SK-N-SH (cell line): Measurements from ENCODE around the gene ABHD2. TPM values are rescaled to one million over a fixed set of nuclear protein-coding genes. Genes with fewer than 3 reads are reported as not detected.

Source experiments
- CTCF ChIA-PET: fragments of 300-600, 350-600 bp; formaldehyde crosslinking; extraction: SDS; loops from one replicate; lab custom pipeline; 2021; lab: Yijun Ruan, JAX
- POLR2A ChIA-PET: fragments of 350-600 bp; sonication (Branson Sonifier 250); formaldehyde crosslinking; extraction: SDS; loops from one replicate; lab custom pipeline; 2020; ENCODE audit warnings: antibody characterized with exemption, inconsistent platforms; lab: Yijun Ruan, JAX
- DNase-seq: peaks from one replicate; pipeline ENCODE4 v3.0.0; 2012
- H2AFZ ChIP-seq: fragments of 200-600 bp; sonication (generic); 2 replicates; pipeline ENCODE4 v1.8.1; 2016; ENCODE audit warnings: antibody characterized with exemption, mild to moderate bottlenecking, low read depth
- H3F3A ChIP-seq: fragments of 200-600 bp; sonication (generic); replicated peaks from 2 replicates; pipeline ENCODE3; 2016; ENCODE audit warnings: antibody characterized with exemption, mild to moderate bottlenecking; ENCODE audit not compliant: insufficient read depth
- H3K27ac ChIP-seq, 2 experiments: fragments of 200-500 bp in 1 of 2; fragments of 200-600 bp in 1 of 2; sonication (Bioruptor generic) in 1 of 2; sonication (generic), shearing (Covaris generic) in 1 of 2; 2 replicates each; pipeline versions ENCODE4 v1.5.1 to v1.6.1; 2014 to 2016; ENCODE audit warnings: low read depth in 2 of 2, inconsistent platforms in 1 of 2, low read length in 1 of 2, mild to moderate bottlenecking in 1 of 2, mixed read lengths in 1 of 2
- H3K27me3 ChIP-seq: fragments of 200-600 bp; sonication (generic), shearing (Covaris generic); 2 replicates; pipeline ENCODE4 v1.6.1; 2016; ENCODE audit warnings: mixed run types; ENCODE audit not compliant: insufficient read depth
- H3K36me3 ChIP-seq, 2 experiments: fragments of 200-500 bp in 1 of 2; fragments of 200-600 bp in 1 of 2; sonication (Bioruptor generic) in 1 of 2; sonication (generic) in 1 of 2; replicated peaks in 1 of 2; 2 replicates each; pipeline versions ENCODE3 to v1.5.1; 2014 to 2016; ENCODE audit warnings: low read length in 1 of 2, mild to moderate bottlenecking in 1 of 2; ENCODE audit not compliant: insufficient read depth in 2 of 2, control insufficient read depth in 1 of 2
- H3K4me1 ChIP-seq, 2 experiments: fragments of 200-500 bp in 1 of 2; fragments of 200-600 bp in 1 of 2; sonication (Bioruptor generic) in 1 of 2; sonication (generic), shearing (Covaris generic) in 1 of 2; 2 replicates each; pipeline versions ENCODE4 v1.5.1 to v1.6.1; 2014 to 2016; ENCODE audit warnings: low read depth in 1 of 2, low read length in 1 of 2, mixed run types in 1 of 2; ENCODE audit not compliant: insufficient read depth in 2 of 2, control insufficient read depth in 1 of 2
- H3K4me2 ChIP-seq: fragments of 200-600 bp; sonication (generic), shearing (Covaris generic); 2 replicates; pipeline ENCODE4 v1.6.1; 2017; ENCODE audit warnings: mixed run types
- H3K4me3 ChIP-seq, 2 experiments: fragments of 200-500 bp in 1 of 2; fragments of 200-600 bp in 1 of 2; sonication (Bioruptor generic) in 1 of 2; sonication (generic), shearing (Covaris generic) in 1 of 2; 2 replicates each; pipeline versions ENCODE4 v1.5.1 to v1.8.1; 2014 to 2016; ENCODE audit warnings: low read depth in 2 of 2, inconsistent platforms in 1 of 2, low read length in 1 of 2, mild to moderate bottlenecking in 1 of 2, mixed read lengths in 1 of 2, moderate library complexity in 1 of 2
- H3K79me2 ChIP-seq: fragments of 200-600 bp; sonication (generic); 2 replicates; pipeline ENCODE4 v1.8.1; 2017; ENCODE audit warnings: mild to moderate bottlenecking; ENCODE audit not compliant: insufficient read depth
- H3K9ac ChIP-seq: fragments of 200-600 bp; sonication (generic); 2 replicates; pipeline ENCODE4 v1.6.1; 2017; ENCODE audit warnings: mixed run types
- H3K9me2 ChIP-seq: fragments of 200-600 bp; sonication (generic); 2 replicates; pipeline ENCODE4 v1.6.1; 2017; ENCODE audit warnings: mixed run types
- H3K9me3 ChIP-seq: fragments of 200-600 bp; sonication (generic); 2 replicates; pipeline ENCODE4 v1.6.1; 2017; ENCODE audit warnings: mixed run types, mild to moderate bottlenecking, moderate library complexity
- H4K20me1 ChIP-seq: fragments of 200-600 bp; sonication (generic); 2 replicates; pipeline ENCODE4 v1.6.1; 2017; ENCODE audit warnings: mild to moderate bottlenecking, mixed run types; ENCODE audit not compliant: insufficient read depth
- CHD2 ChIP-seq: fragments of 150-350 bp; IDR thresholded peaks from 2 replicates; pipeline ENCODE4 v1.6.1; 2018; ENCODE audit warnings: low read length; ENCODE audit not compliant: partially characterized antibody
- ELF1 ChIP-seq: IDR thresholded peaks from 2 replicates; pipeline ENCODE4 v1.4.0; 2012
- FOXM1 ChIP-seq: IDR thresholded peaks from 2 replicates; pipeline ENCODE4 v1.4.0; 2012; ENCODE audit warnings: low read depth, mild to moderate bottlenecking
- GABPA ChIP-seq: IDR thresholded peaks from 2 replicates; pipeline ENCODE4 v1.4.0; 2012; ENCODE audit warnings: low read depth, mild to moderate bottlenecking
- GATA2 ChIP-seq: sonication (generic); formaldehyde crosslinking; IDR thresholded peaks from 2 replicates; pipeline ENCODE4 v1.5.0; 2020; ENCODE audit warnings: mild to moderate bottlenecking, missing genetic modification reagents
- JUND ChIP-seq: IDR thresholded peaks from 2 replicates; pipeline ENCODE4 v1.4.0; 2012
- MXI1 ChIP-seq: IDR thresholded peaks from 2 replicates; pipeline ENCODE4 v1.6.1; 2012; ENCODE audit warnings: mild to moderate bottlenecking, low read depth, low read length, improper control_type of control experiment
- NFIC ChIP-seq: IDR thresholded peaks from 2 replicates; pipeline ENCODE4 v1.4.0; 2012; ENCODE audit warnings: borderline replicate concordance
- POLR2AphosphoS5 ChIP-seq: IDR thresholded peaks from 2 replicates; pipeline ENCODE4 v1.6.1; 2012; ENCODE audit warnings: low read depth, low read length
- RXRA ChIP-seq: IDR thresholded peaks from 2 replicates; pipeline ENCODE4 v1.4.0; 2012; ENCODE audit warnings: low read depth, mild to moderate bottlenecking, borderline replicate concordance
- SIN3A ChIP-seq: IDR thresholded peaks from 2 replicates; pipeline ENCODE4 v1.6.1; 2012; ENCODE audit warnings: low read depth, mild to moderate bottlenecking, low read length, moderate library complexity, borderline replicate concordance
- SMC3 ChIP-seq: IDR thresholded peaks from 2 replicates; pipeline ENCODE4 v1.6.1; 2012; ENCODE audit warnings: low read depth, low read length, improper control_type of control experiment
- TEAD4 ChIP-seq: IDR thresholded peaks from 2 replicates; pipeline ENCODE4 v1.4.0; 2012; ENCODE audit warnings: mild to moderate bottlenecking, borderline replicate concordance; ENCODE audit not compliant: insufficient read depth
- USF1 ChIP-seq: IDR thresholded peaks from 2 replicates; pipeline ENCODE4 v1.4.0; 2012; ENCODE audit warnings: low read depth, borderline replicate concordance
- USF2 ChIP-seq: fragments of 150-350 bp; IDR thresholded peaks from 2 replicates; pipeline ENCODE4 v1.6.1; 2017; ENCODE audit warnings: antibody characterized with exemption, low read length, low read depth, borderline replicate concordance
- YY1 ChIP-seq: IDR thresholded peaks from 2 replicates; pipeline ENCODE4 v1.4.0; 2012; ENCODE audit warnings: low read depth, mild to moderate bottlenecking
- ZBTB33 ChIP-seq: IDR thresholded peaks from 2 replicates; pipeline ENCODE4 v1.4.0; 2012; ENCODE audit warnings: low read depth, borderline replicate concordance
- WGBS: methylation state at CpG from one replicate; pipeline ENCODE4 v1.1.6; 2017; ENCODE audit warnings: low lambda C conversion rate; 5-methylcytosine and 5-hydroxymethylcytosine counted together
- polyA plus RNA-seq, 3 experiments: library from polyadenylated mRNA; depleted of rRNA; stranded (reverse); fragments of >200 nt; gene quantifications; 2 replicates each; pipeline ENCODE4 v1.2.3, GENCODE V29; 2012
- TF ChIP-seq, protein P1 (sequence below): fragments of 200-600 bp; sonication (generic); IDR thresholded peaks from 2 replicates; pipeline ENCODE4 v1.6.1; 2017; ENCODE audit warnings: antibody characterized with exemption, mild to moderate bottlenecking, moderate library complexity

The ABHD2 gene
- polyA plus RNA-seq, 1 of the 3 experiments (the other 2 are of a cell fraction): 19.2 TPM

DNA sequence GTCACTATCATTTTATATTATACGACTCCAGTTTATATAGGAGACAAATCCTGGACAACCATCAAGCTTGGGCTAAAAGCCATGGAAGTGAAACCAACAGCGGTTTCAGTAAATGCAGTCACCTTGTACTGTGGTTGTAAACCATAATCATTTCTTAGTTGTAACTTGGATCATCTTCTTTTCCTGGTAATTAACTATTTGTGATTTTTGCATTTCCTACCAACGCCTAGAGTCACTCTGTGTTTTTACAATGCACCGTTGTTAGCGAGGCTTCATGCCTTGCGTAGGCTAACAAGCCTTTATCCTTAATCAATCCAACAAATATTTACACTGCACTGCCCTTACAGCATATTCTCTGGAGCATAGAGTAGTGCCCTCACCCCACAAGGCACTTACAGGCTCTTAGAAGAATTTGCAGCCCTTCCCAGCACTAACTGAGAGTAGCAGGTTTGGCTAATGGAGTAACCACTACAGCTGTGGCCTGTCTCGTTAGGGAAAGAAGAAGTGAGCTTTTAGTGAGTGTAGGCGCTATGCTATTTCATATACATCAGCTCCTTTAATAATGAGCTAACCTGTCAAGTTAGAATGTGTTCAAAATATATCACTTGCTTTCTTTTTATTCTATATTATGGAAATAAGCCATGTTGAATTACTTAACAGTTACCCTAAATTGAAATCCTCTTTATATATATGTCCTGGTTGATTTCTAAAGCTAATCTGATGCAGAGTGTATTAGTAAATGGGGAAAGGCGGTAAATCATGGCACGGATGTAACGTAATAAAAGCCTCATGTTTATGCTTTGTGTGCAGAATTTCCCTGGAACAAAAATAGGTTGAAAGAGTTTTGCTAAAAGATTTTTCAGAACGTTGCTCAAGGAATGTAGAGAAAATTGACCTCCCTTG, 62.8 kb downstream of the ABHD2 start:
- Histone ChIP-seq H2AFZ (no peak overlapping the region), H3K4me2 (no peak overlapping the region), H3F3A (no peaks in the 10 kb centered on the region), H3K9me2 (no peaks in the 10 kb centered on the region), H3K4me1 (no peaks in the 10 kb centered on the region; a peak in 1 of 4 replicates), H3K79me2 (peaks cover 8% of the 10 kb centered on the region; the same call in 1 of the 2 replicates), H4K20me1 (no peaks in the 10 kb centered on the region), H3K9me3 (no peaks in the 10 kb centered on the region), H3K4me3 (no peak overlapping the region), H3K27me3 (no peaks in the 10 kb centered on the region), H3K27ac (no peak overlapping the region; a peak in 1 of 4 replicates), H3K9ac (no peak overlapping the region), H3K36me3 (peaks cover 36 to 44% of the 10 kb centered on the region in 2 experiments)
- TF ChIP-seq JUND (no peak), POLR2AphosphoS5 (no peak), MXI1 (no peak), USF2 (no peak), SIN3A (no peak), USF1 (no peak), SMC3 (no peak), ELF1 (no peak), GATA2 (CRISPR knock-in tag) (no peak), YY1 (no peak), RXRA (no peak), TEAD4 (no peak), FOXM1 (no peak), GABPA (no peak), NFIC (no peak), CHD2 (no peak), ZBTB33 (no peak)
- TF ChIP-seq, protein P1, sequence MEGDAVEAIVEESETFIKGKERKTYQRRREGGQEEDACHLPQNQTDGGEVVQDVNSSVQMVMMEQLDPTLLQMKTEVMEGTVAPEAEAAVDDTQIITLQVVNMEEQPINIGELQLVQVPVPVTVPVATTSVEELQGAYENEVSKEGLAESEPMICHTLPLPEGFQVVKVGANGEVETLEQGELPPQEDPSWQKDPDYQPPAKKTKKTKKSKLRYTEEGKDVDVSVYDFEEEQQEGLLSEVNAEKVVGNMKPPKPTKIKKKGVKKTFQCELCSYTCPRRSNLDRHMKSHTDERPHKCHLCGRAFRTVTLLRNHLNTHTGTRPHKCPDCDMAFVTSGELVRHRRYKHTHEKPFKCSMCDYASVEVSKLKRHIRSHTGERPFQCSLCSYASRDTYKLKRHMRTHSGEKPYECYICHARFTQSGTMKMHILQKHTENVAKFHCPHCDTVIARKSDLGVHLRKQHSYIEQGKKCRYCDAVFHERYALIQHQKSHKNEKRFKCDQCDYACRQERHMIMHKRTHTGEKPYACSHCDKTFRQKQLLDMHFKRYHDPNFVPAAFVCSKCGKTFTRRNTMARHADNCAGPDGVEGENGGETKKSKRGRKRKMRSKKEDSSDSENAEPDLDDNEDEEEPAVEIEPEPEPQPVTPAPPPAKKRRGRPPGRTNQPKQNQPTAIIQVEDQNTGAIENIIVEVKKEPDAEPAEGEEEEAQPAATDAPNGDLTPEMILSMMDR: no peak
- ChIA-PET POLR2A (no interaction called here), CTCF (interaction anchor here (1.0 to 4.5 kb wide), 7 partner anchors 11 to 94 kb away, joined by 3 to 21 read pairs (median 4); no protein-coding TSS in a partner anchor)
- 96% methylated on average over 12 of the region's 12 CpGs for WGBS
- DNase-seq: no peak
